Activated B cell treated with CpG ODN at 0.5 μM for 24 hours (primary cell): ENCODE data around the gene KIRREL3. TPM values are rescaled to one million over a fixed set of nuclear protein-coding genes. Genes with fewer than 3 reads are reported as not detected.

Experiments used
- ATAC-seq: fragments of 200-7000 bp; cut with Tn5 transposase; one replicate; pipeline ENCODE4 v1.10.0; 2021; ENCODE audit warnings: low read depth, mild to moderate bottlenecking, moderate library complexity
- CTCF ChIA-PET: fragments of 350-600 bp; sonication (Branson Sonifier 250); formaldehyde crosslinking; loops from one replicate; lab custom pipeline; 2021; ENCODE audit warnings: antibody characterized with exemption; lab: Charles Lee
- POLR2A ChIA-PET: fragments of 350-600 bp; sonication (Branson Sonifier 250); formaldehyde crosslinking; loops from one replicate; lab custom pipeline; 2021; ENCODE audit warnings: antibody characterized with exemption; lab: Charles Lee
- DNase-seq: peaks from one replicate; pipeline ENCODE4 v3.0.0; 2022
- H3K27ac Mint-ChIP-seq: one replicate; pipeline ENCODE4 v1.8.0; 2020; ENCODE audit warnings: mixed read lengths
- H3K27me3 Mint-ChIP-seq: one replicate; pipeline ENCODE4 v1.8.0; 2021; ENCODE audit warnings: mixed read lengths
- H3K36me3 Mint-ChIP-seq: one replicate; pipeline ENCODE4 v1.8.0; 2021; ENCODE audit warnings: low read depth, mixed read lengths
- H3K4me1 Mint-ChIP-seq: one replicate; pipeline ENCODE4 v1.8.0; 2021; ENCODE audit warnings: mixed read lengths
- H3K4me3 Mint-ChIP-seq: one replicate; pipeline ENCODE4 v1.8.0; 2020; ENCODE audit warnings: mild to moderate bottlenecking, mixed read lengths
- H3K9me3 Mint-ChIP-seq: one replicate; pipeline ENCODE4 v1.8.0; 2020; ENCODE audit warnings: mixed read lengths
- intact Hi-C: fragments of 100-400 bp; cut with micrococcal nuclease; formaldehyde crosslinking; loops from one replicate; pipeline ENCODE4 v1.15.1; 2024
- total RNA-seq: library from RNA; stranded (reverse); gene quantifications from 2 replicates; pipeline ENCODE4 v1.2.3, GENCODE V29; 2022
- TF ChIP-seq, protein P1 (sequence below): fragments of 200-600 bp; IDR thresholded peaks from one replicate; pipeline ENCODE4 v1.8.0; 2022; ENCODE audit warnings: antibody characterized with exemption, mild to moderate bottlenecking

KIRREL3 gene
- total RNA-seq, 1 donor from 2014 or later, result not detected

DNA sequence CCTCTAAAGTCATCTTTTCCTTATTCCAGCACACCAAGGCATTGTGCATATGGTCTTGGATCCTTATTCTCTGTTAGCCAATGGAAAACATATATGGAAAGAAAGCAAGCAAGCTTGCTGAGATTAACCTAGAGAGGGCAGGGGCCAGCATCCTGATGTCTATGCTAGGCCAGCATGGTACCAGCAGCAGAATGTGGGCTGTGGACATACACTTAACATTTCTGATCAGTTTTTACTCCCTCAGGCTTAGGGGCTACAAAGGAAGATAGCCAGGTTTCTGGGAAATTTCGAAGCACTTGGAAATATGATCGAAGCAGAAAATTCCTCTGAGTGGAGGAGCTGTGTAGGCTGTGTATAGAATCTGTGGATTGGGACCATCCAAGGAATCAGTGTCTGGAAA, 578.1 kb downstream of the KIRREL3 start:
- no peak overlapping the region for H3K27ac Mint-ChIP-seq
- ChIA-PET POLR2A (no interaction called here), CTCF (no interaction called here)
- DNase-seq (no peak), ATAC-seq (no peak)
- no peak overlapping the region for H3K4me3 Mint-ChIP-seq
- intact Hi-C loops, result no loop called here
- peaks cover 4% of the 10 kb centered on the region for H3K27me3 Mint-ChIP-seq
- peaks cover 2% of the 10 kb centered on the region for H3K9me3 Mint-ChIP-seq
- no peaks in the 10 kb centered on the region for H3K36me3 Mint-ChIP-seq
- peaks cover 24% of the 10 kb centered on the region for H3K4me1 Mint-ChIP-seq
- TF ChIP-seq, protein P1, sequence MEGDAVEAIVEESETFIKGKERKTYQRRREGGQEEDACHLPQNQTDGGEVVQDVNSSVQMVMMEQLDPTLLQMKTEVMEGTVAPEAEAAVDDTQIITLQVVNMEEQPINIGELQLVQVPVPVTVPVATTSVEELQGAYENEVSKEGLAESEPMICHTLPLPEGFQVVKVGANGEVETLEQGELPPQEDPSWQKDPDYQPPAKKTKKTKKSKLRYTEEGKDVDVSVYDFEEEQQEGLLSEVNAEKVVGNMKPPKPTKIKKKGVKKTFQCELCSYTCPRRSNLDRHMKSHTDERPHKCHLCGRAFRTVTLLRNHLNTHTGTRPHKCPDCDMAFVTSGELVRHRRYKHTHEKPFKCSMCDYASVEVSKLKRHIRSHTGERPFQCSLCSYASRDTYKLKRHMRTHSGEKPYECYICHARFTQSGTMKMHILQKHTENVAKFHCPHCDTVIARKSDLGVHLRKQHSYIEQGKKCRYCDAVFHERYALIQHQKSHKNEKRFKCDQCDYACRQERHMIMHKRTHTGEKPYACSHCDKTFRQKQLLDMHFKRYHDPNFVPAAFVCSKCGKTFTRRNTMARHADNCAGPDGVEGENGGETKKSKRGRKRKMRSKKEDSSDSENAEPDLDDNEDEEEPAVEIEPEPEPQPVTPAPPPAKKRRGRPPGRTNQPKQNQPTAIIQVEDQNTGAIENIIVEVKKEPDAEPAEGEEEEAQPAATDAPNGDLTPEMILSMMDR, result no peak

- Mint-ChIP-seq H3K4me3 (no peak overlapping the region), H3K9me3 (no peaks in the 10 kb centered on the region), H3K27ac (no peak overlapping the region), H3K4me1 (peaks cover 20% of the 10 kb centered on the region), H3K36me3 (no peaks in the 10 kb centered on the region), H3K27me3 (peaks cover 4% of the 10 kb centered on the region)
- DNase-seq (no peak), ATAC-seq (no peak)
- intact Hi-C loops, result loop anchor here (2.0 kb wide), 1 partner anchor 44 kb away; no protein-coding TSS in a partner anchor
- ChIA-PET CTCF (no interaction called here), POLR2A (no interaction called here)
- TF ChIP-seq, protein P1, result no peak
These were observed 579.3 kb downstream of the KIRREL3 start for GRCh38 chr11:126421271-126421671.

GRCh38 chr11:126420698-126421256, 579.8 kb downstream of the KIRREL3 start:
- no peaks in the 10 kb centered on the region for H3K36me3 Mint-ChIP-seq
- intact Hi-C loops, result loop anchor here (2.0 kb wide), 1 partner anchor 44 kb away; no protein-coding TSS in a partner anchor
- TF ChIP-seq, protein P1, result no peak
- H3K27ac Mint-ChIP-seq, result no peak overlapping the region
- ATAC-seq, result no peak
- H3K9me3 Mint-ChIP-seq, result no peaks in the 10 kb centered on the region
- no peak overlapping the region for H3K4me3 Mint-ChIP-seq
- DNase-seq, result no peak
- ChIA-PET POLR2A (no interaction called here), CTCF (no interaction called here)
- peaks cover 25% of the 10 kb centered on the region for H3K4me1 Mint-ChIP-seq
- peaks cover 4% of the 10 kb centered on the region for H3K27me3 Mint-ChIP-seq

DNA sequence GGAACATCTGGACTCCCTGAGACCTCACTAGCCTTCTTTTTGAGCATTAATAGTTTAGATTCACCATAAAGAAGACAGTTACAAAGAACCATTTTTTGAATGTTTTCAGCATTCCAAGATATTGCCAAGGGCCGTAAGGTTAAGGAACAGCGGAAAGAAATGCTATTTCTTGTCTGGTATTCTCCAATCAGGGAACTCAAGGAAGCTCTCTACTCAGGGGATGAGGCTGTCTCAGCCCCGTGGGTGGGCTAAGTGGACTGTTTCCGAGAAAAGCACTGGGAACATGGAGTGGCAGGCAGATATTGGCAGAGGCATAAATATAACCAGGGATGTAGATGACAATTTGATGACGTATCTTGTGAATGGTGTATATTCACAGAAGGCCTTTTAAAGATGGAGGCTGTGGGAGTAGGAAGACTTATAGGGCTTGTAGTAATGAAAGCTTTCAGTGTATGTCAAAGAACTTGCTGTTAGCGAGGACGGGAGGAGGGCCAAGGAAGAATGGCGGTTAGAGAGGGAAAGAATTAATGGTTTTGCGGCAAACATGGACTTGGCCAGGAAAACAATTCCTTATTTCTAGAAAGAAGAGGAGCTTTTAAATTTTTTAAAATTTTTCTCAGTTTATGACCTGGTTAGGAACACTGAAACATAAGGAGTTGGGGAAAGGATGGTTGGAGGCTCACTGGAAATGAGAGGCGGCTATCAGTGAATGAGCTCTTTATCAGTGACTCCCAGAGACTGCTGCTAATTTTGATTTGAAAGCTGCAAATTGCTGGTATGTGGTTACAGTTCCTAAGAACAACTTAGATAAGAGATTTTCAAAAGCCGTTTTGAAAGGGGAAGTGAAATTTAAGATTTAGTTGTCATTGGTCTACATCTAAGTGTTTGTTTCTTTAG, 580.5 kb downstream of the KIRREL3 start:
- Mint-ChIP-seq H3K27me3 (peaks cover 4% of the 10 kb centered on the region), H3K4me3 (no peak overlapping the region), H3K9me3 (no peaks in the 10 kb centered on the region), H3K36me3 (no peaks in the 10 kb centered on the region), H3K4me1 (peaks cover 26% of the 10 kb centered on the region), H3K27ac (no peak overlapping the region)
- CTCF ChIA-PET, result interaction anchor here (0.6 kb wide), 1 partner anchor 61 kb away, joined by 3 read pairs; no protein-coding TSS in a partner anchor
- intact Hi-C loops, result loop anchor here (2.0 to 5.0 kb wide), 2 partner anchors 45 to 533 kb away; partner anchors contain the start of gene HYLS1
- POLR2A ChIA-PET, result no interaction called here
- ATAC-seq, result peak; percentile 13
- DNase-seq, result no peak
- TF ChIP-seq, protein P1, result no peak

DNA sequence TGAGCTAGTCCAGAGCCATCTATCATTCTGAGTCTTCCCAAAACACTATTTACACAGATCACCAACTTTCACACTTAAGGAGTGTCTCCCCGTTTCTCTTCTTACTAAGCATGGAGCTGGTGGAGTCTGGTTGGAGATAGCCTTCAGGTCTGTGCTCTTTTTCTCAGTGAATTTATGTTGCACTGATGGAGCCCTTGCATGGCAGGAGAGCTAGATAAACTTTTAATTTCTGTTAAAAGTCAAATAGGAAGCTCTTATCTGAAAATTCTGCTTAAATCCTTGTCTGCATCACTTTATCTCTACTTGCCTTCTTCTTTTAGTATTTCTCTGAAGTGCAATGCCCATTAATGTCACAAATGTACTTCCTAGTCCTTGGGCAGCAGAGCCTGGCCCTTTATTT, 581.7 kb downstream of the KIRREL3 start:
- ATAC-seq (no peak), DNase-seq (no peak)
- ChIA-PET POLR2A (no interaction called here), CTCF (interaction anchor here (1.2 kb wide), 1 partner anchor 62 kb away, joined by 3 read pairs; no protein-coding TSS in a partner anchor)
- H3K4me1 Mint-ChIP-seq, result peaks cover 26% of the 10 kb centered on the region
- H3K4me3 Mint-ChIP-seq, result no peak overlapping the region
- intact Hi-C loops, result loop anchor here (5.0 kb wide), 1 partner anchor 532 kb away; the partner anchor contains the start of gene HYLS1
- TF ChIP-seq, protein P1, result no peak
- no peaks in the 10 kb centered on the region for H3K36me3 Mint-ChIP-seq
- H3K27ac Mint-ChIP-seq, result no peak overlapping the region
- peaks cover 3% of the 10 kb centered on the region for H3K27me3 Mint-ChIP-seq
- H3K9me3 Mint-ChIP-seq, result no peaks in the 10 kb centered on the region
